Stimulated activated CD4-positive, alpha-beta T cell treated with anti-CD3 and anti-CD28 coated beads, Interleukin-1b, Interleukin-23, amount 100 ng/mL, for 4 hours (primary cell): Measurements from ENCODE around the gene TOP1.
"Not testable (repeated sequence)": the region's sequence is repeated elsewhere in the genome, so short reads cannot be mapped to it uniquely, and the experiment has no call there.

Experiments
- DNase-seq, 2 donors: peaks; one replicate each; pipeline ENCODE4 v3.0.0-alpha.2; 2020; ENCODE audit warnings: low read depth in 2 of 2

TOP1 gene

DNA sequence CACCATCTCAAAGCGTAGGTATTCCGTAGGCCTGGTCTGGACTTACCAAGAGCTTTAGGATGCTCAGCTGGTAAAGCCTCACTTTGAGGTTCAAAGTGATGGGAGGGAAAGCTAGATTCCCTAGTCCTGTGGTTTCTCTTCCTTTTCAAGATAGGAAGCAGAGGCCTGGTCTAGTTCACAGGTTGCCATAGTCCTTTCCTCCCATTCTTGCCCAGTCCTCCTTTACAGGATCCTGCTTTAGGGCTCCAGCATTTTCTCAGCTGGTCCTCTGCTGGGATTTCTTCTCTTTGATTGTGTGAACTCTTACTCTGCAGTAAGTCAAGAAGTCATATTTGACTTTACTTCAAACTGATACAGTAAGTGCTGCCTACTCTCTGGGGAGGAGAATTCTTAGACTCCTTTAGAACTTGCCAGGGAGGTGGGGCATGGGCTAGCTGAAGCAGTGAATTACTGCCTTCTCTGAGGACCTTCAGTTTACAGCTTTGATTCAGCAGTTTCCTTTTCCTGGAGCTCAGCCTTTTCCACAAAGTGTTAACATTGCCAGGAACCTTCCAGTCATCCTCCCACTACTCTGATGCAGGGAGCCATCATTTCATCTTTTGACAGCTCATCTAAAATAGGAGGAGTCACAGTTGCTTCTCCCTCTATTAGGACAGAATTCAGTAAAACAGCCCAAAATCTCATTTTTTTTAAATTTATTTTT, 65.9 kb downstream of the TOP1 start:
- DNase-seq: no peak

DNA sequence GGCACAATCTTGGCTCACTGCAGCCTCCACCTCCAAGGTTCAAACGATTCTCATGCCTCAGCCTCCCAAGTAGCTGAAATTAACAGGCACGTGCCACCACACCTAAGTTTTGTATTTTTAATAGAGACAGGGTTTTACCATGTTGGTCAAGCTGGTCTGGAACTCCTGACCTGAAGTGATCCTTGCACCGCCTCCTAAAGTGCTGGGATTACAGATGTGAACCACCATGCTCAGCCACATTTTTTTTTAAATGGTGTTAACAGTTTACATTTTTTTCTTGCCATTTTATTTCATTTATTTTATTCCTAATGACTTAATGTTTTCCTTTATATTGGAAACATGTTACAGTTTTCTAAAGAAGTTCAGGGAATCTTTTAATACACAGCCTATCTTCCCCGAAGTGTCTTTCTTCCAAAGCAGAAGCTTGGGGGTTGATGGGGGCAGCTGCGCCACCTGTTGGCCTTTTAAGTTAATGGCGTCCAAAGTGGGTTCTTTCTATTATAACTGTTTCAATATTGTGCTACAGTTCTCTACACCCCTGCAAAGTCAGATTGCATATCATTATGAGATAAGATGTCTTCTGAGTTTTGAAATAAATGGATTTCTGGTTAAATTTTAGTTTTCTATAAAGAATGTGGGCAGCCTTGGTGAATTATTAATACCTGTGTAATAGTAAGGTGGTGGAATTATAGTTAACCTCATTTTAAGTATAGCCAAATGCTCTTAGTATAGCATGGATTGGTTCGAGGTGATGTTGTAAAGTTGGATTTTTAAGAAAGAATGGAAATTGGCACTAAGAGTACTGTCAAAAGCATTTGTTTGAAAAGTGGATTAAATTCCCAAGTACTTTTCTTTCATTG, 66.7 kb downstream of the TOP1 start:
- DNase-seq: peak; percentile 31 to 49

DNA sequence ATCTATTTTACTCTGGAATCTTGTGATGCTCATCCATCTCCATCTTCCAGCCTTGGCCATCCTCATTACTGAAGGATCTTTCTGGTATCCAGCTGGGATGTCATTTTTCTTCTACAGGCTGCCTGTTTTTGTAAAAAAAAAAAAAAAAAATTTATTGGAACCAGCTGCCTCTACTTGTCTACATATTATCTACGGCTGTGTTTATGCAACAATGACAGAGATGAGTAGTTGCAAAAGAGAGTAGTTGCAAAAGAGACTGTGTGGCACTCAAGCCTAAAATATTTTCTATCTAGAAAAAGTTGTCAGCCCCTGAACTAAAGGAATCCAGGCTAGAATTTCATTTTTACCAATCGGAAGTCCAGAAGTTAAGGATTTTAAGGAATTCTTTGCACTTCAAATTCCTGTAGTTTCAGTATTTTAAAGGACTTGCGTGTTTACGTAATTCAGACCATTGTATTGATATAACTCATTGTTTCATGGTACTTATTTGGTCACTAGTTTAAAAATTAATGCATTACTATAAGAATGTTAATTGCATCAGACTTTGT, 70.2 kb downstream of the TOP1 start:
- DNase-seq: no peak

DNA sequence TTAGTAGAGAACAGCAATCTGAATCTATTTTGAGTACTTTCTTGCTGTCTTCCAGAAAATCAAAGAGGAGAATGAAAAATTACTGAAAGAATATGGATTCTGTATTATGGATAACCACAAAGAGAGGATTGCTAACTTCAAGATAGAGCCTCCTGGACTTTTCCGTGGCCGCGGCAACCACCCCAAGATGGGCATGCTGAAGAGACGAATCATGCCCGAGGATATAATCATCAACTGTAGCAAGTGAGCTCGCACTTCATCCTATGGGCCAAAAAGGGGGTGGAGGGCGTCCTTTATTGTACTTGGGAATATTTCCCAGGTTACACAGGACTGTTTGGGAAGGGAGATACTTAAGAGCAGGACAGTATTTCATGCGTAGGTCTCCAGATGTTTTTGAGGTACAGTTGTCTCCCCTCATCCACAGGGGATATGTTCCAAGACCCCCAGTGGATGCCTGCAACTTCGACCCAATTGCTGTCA, 71.4 kb downstream of the TOP1 start:
- no peak for DNase-seq

DNA sequence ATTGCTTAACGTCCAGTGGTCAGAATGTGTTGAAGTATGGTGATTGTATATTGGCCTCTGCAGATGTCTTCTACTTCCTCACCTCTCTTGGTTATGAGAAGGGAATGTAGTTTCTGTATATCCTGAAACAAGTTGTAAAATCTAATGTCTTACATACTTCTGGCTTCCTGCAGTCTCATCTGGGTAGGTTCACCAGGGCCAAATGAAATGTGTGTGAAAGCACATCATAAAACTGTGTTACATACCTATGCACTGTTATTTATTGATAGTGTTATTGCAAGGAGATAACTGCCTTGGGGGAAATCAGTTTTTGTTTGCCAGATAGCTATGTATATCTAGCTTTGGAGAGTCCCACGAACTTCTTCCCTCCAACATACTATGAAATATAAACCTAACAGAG, 73.0 kb downstream of the TOP1 start:
- no peak for DNase-seq

DNA sequence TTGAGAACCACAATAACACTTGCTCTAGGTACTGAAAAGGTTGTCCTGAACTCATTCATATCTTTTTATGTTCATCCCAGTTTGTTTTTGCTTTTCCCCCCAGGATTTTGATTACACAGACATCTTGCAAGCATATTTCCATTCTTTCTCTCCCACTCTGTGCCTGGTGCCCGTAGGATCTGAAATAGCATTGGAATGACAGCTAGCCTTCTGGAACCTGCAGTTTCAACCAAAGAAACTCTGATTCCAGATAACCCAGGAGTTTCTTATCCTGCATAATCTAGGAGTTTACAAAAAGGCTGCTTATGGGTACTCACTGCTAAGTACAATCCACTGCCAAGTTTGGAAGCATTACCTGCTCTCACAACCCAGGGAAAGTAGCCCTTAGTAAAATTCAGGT, 79.9 kb downstream of the TOP1 start:
- DNase-seq: no peak

DNA sequence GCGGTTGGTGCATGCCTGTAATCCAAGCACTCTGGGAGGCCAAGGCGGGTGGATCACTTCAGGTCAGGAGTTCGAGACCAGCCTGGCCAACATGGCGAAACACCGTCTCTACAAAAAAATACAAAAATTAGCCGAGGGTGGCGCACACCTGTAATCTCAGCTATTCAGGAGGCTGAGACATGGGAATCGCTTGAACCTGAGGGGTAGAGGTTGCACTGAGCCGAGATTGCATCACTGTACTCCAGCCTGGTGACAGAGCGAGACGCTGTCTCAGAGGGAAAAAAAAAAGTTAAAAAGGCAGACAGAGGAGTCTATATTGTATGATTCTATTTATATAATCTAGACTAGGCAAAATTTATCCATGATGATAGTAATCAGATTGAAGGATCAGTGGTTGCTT, 81.4 kb downstream of the TOP1 start:
- no peak for DNase-seq

DNA sequence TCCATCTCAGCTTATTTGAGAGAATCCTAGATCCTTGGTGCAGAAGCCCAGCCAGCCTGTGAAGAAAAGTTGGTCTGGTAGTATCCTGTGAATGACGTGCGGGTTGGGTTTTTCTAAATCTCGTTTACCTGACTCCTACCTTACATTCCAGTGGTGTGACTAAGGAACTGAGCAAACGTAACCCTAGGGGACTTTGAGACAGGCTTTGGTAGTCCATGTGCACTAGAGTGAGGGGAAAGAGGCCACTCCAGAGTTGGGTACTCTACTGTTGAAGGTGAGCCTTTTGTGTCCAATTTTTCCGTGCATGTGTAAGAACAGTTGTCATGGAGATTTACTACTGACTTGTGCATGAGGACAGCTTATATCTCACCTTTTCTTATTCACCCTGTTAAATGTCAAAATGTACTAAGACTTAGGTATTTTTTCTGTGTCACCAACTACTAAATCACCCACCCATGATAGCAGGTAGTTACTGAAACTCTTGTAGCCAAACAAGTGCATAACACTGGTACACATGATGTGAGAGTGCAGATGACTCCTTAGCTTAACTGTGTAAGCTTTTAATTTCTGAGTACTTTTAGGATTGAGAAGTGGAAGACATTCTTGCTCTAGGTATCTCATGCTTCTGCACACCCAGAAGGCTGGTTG, 82.4 kb downstream of the TOP1 start:
- no peak for DNase-seq

DNA sequence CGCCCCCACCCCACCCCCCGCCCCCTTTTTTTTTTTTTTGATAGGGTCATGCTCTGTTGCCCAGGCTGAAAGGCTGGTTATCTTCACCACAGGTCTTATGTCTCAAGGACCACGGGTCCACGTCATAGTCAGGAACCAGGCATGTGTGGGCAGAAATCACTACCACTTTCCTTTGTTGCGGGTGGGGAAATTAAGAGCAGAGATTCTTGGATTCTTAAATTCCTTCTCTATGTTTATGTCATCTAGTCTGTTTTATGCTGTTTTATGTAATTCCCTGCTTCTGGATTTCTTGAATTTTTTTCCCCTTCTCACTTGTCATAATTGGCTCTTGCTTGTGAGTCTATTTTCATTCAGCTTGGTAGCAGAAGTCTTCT, 82.9 kb downstream of the TOP1 start:
- DNase-seq: no peak

DNA sequence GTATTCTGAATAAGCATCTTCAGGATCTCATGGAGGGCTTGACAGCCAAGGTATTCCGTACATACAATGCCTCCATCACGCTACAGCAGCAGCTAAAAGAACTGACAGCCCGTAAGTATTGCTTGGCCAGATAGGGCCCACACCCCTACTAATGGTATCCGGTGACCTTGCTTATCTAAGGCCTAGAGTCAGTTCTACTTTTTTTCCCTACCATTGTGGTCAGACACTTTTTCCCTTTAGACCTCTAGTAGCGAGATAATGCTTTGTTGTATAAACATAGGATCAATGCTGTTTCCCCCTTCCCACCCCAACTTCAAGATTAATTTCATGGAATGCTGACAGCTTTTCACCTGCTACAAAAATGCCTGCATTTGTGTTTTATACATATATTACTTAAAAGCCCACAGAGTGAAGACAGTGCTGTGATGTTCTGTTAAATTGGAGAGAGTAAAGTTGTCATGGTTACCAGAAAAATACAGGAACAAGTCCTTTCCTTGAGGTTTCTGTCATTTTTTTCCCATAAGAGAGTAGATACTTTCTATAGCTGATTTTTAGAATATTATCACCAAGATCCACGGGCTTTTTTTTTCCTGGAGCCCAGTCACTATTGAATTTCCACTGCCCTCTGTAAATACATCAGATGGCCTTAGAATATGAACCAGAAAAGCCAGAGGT, 87.8 kb downstream of the TOP1 start:
- DNase-seq: no peak

DNA sequence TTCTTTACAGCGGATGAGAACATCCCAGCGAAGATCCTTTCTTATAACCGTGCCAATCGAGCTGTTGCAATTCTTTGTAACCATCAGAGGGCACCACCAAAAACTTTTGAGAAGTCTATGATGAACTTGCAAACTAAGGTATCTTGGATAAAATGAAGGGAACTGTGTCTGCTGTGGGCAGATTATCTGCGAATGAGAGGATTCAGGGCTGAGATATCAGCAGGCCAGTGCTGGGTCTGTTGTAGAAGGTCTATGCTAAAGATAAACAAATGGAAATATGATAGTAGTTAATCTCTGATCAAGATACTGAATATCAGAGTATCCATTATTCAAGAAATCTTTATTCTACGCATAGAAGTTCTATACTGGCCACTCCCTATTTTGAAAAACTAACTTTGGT, 89.5 kb downstream of the TOP1 start:
- DNase-seq: not testable (repeated sequence)

DNA sequence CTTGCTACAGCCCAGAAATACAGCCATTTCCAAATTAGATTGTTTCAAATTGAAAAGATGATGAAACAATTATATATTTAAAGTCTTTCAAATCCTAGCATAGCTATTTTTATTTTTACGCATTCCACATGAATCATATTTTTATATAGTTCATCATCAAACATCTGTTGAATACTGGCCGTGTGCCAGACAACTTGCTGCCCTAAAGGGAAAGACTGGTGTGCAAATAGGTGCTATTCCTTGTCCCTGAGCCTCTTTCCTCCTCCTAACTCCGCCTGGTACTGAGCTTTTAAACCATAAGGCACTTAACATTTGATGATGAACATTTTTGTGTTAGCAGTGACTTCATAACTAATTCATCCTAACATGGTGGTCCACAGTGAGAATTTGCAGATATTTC, 90.0 kb downstream of the TOP1 start:
- no peak for DNase-seq

DNA sequence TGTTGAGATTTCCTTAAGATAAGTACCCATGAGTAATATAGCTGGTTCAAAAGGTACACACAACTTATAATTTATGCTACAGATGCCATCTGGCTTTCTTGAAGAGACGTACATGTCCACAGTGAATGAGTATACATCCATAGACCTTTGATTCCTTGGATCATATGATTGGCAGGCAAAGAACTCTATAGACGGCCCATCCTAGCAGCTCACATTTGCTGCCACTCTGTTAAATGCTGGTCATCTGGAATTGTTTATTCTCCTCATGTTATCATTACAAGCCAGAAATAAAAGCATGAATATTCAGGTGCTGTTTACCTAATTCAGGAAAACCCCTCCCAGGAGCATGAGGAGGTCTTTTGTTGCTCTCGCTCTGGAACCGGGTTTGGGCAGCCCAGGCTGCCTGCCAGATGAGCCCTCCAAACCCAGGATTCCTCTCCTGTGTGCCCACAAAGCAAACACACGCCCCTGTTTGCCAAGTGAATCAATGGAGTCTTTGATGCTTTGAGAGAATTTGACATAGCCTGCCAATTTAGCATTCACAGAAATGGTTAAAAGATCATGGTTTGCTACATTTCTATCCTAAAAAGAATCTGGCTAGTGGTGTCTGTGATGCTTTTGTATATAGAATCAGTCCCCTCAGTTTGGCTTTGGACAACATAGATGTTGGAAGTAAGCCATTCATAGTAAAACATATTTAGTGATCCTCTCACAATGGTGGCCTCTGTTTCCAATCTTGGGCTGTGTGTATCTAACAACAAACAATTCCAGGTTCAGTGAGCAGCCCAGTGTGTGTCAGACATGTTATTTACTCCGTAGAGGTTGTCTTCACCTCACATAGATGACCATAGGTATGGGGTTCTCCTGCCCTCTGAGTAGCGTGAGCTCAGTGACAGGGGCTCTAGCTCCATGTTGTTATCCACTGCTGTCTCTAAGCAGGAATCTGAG, 91.3 kb downstream of the TOP1 start:
- no peak for DNase-seq

DNA sequence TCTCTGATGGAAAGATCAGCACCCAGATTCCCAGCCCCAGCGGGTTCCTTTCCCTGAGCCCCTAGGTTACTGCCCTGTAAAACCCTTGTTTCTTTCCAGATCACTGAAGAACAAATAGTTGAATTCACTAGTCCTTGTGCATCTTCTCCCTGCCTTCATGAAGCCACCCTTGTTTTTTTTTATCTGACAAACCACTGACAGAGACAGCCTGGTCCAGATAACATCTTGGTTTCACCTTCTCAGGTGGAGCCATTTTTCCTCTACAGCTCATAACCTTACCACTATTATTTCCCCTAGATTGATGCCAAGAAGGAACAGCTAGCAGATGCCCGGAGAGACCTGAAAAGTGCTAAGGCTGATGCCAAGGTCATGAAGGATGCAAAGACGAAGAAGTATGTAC, 92.8 kb downstream of the TOP1 start:
- no peak for DNase-seq

DNA sequence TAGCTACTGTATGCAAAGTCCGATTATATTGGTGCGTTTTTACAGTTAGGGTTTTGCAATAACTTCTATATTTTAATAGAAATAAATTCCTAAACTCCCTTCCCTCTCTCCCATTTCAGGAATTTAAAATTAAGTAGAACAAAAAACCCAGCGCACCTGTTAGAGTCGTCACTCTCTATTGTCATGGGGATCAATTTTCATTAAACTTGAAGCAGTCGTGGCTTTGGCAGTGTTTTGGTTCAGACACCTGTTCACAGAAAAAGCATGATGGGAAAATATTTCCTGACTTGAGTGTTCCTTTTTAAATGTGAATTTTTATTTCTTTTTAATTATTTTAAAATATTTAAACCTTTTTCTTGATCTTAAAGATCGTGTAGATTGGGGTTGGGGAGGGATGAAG, 95.0 kb downstream of the TOP1 start:
- DNase-seq: no peak

DNA sequence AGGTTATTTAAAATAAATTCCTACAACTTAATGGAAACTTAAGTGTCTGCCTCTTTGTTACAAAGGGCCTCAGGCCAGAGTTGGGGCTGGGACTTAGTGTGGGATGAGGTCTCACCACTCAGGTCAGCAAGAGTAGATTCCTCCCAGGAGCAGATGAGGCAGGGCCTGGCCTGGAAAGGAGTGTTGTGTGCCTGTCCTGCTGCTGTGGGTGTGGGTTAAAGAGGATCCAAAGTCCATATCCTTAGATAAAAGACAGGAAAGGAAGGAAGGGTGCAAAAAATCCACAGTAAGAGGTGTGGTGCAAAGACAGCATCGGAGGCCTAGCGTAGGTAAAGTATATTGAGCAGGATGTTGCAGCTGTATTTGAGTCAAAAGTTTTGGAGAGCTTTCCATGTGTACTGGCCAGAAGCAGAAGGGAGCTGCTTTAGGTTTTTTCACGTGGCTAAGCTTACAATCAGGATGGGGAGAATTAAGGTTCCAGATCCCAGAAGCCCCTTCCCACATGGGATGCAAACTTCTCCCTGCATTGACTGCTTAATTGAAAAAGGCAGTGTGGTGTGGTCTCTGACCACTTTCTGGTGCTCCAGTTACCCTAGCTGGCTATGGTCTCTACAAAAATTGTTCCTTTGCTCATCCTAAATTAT, 96.0 kb downstream of the TOP1 start:
- DNase-seq: no peak

DNA sequence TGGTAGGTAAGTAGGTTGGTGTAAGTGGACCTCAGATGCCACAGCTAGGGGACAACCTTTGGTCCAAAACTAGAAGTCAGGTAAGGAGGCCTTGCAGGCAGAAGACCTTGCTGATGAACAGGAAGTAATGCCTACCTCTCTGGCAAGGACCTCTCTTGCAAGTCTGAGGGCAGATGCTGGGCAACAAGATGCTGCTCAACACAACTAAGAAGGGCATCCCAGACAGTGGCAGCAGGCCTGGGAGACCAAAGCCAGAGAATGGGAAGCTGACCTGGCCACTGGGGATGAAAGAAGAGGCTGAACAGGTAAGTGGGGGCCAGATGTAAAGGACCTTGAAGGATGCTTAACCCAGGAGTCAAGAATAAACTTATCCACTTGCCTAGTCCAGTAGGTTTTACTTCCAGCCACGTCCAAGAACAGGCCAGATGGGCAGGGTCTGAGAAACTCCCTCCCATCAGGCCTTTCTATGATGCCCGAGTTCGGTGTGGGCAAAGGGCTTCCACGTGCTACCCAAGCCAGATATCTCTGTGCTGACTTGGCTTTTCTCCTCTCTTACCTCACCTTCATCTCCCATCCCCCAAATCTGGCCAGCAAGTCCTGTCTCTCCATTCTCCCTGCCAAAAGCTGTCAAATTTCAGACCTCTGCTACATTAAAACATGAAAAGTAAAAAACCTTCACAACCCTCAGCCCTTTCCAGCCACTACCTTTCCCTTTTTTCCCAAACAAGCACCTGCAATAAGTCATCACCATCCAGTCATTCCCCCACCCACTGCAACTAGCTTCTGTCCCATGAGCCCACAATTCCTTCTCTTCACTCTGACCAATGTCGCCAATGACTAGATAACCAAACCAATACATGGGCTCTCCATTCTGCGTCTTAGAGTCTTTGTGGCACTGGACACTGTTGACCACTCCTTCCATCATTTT, 97.2 kb downstream of the TOP1 start:
- DNase-seq: no peak

DNA sequence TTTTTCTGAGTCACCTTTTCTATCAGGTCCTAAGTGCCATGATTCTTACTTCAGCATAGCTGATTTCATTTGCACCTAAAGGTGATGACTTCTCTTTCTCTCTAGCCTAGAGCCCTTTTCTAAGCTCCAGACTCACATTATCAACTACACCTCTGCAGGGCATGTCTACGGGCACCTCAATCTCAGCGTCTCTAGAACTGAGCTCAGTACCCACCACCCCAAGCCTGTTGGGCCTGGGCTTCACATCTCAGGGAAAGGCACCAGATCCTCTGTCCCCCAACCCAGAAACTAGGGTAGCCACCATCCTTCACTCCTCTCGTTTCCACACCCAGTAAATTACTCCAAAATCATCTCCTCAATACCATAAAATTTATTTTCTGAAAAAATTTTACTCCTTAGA, 98.1 kb downstream of the TOP1 start:
- DNase-seq: no peak

DNA sequence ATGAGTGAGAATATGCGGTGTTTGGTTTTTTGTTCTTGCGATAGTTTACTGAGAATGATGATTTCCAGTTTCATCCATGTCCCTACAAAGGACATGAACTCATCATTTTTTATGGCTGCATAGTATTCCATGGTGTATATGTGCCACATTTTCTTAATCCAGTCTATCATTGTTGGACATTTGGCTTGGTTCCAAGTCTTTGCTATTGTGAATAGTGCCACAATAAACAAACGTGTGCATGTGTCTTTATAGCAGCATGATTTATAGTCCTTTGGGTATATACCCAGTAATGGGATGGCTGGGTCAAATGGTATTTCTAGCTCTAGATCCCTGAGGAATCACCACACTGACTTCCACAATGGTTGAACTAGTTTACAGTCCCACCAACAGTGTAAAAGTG, 99.7 kb downstream of the TOP1 start:
- DNase-seq: not testable (repeated sequence)
